MV-4-11 (cell line): ENCODE results near the gene TXLNG.
A peak's percentile ranks its signal among the peaks of the same experiment; 100 is the strongest.

Experiments used
- DNase-seq: peaks from one replicate; lab custom pipeline; 2025; lab: John Stamatoyannopoulos, UW

Gene TXLNG

GRCh38 chrX:16870862-16871815 is 84.9 kb downstream of the TXLNG start:
- DNase-seq: no peak

GRCh38 chrX:16873106-16873505 is 86.8 kb downstream of the TXLNG start:
- no peak for DNase-seq

GRCh38 chrX:16874458-16875095 is 88.3 kb downstream of the TXLNG start:
- no peak for DNase-seq

- DNase-seq: no peak
These were observed 90.4 kb downstream of the TXLNG start for GRCh38 chrX:16876696-16877095.

- DNase-seq: no peak
These were observed 95.9 kb downstream of the TXLNG start for GRCh38 chrX:16882169-16882568.

GRCh38 chrX:16882702-16883486 is 96.6 kb downstream of the TXLNG start:
- peak; percentile 42 for DNase-seq

GRCh38 chrX:16883487-16883804 is 97.2 kb downstream of the TXLNG start:
- no peak for DNase-seq

GRCh38 chrX:16885628-16886027 is 99.4 kb downstream of the TXLNG start:
- peak; percentile 47 for DNase-seq

GRCh38 chrX:16892504-16893362 is 106.5 kb downstream of the TXLNG start:
- DNase-seq: peak; percentile 75
